Dermis blood vessel endothelial cell (primary cell): ENCODE data around the gene MTFR1L. TPM values are rescaled to one million over a fixed set of nuclear protein-coding genes. Genes with fewer than 3 reads are reported as not detected.

ENCODE experiments used
- DNase-seq: peaks from one replicate; pipeline ENCODE4 v3.0.0; 2010
- total RNA-seq: library from RNA; depleted of rRNA; stranded (reverse); fragments of >200 nt; gene quantifications from 2 replicates; pipeline ENCODE4 v1.2.3, GENCODE V29; 2014

The MTFR1L gene
- total RNA-seq, 1 donor from 2014 or later: 27.4 TPM

DNA sequence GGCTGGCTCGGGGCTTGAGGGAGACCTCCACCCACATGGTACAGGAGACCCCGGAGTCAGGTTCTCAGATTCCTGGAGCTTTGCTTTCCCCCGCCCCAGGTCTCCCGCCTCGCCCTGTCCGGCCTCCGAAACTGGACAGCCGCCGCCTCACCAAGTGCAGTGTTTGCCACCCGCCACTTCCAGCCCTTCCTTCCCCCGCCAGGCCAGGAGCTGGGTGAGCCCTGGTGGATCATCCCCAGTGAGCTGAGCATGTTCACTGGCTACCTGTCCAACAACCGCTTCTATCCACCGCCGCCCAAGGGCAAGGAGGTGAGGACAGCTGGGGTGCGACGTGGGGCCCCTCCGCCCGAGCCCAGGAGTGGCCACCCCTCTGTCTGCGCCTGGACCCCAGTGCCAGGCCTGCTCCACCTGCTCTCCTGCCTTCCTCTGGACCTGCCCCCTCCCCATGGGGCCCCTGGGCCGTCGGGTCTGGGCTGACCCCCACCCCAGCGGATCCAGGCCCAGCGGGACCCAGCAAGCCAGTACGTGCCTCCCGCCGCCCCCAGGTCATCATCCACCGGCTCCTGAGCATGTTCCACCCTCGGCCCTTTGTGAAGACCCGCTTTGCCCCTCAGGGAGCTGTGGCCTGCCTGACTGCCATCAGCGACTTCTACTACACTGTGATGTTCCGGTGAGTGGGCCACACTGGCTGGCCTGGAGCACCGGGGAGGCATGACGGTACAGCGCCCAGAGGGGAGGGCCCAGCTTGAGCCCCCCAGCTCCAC is 11.1 kb upstream of the MTFR1L start:
- no peak for DNase-seq

GRCh38 chr1:25809283-25809926 is 10.3 kb upstream of the MTFR1L start:
- no peak for DNase-seq

DNA sequence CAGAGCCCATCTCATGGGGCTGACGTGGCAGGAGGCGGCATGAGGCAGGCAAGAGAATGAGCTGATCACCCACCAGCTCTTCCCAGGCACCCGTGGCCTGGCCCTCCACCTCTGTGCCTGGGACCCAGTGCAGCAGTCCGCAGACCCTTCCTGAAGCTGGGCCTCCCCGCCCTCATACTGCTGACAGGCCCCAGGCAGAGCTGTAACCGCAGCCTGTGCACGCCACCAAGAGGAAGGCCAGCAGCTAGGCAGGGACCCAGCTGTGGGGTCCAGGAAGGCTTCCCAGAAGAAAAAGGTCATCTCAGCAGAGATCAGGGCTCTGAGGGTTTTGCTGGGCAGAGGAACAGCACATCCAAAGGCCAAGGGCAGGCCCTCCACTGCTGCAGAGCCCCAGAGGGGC is 9.8 kb upstream of the MTFR1L start:
- DNase-seq: no peak

DNA sequence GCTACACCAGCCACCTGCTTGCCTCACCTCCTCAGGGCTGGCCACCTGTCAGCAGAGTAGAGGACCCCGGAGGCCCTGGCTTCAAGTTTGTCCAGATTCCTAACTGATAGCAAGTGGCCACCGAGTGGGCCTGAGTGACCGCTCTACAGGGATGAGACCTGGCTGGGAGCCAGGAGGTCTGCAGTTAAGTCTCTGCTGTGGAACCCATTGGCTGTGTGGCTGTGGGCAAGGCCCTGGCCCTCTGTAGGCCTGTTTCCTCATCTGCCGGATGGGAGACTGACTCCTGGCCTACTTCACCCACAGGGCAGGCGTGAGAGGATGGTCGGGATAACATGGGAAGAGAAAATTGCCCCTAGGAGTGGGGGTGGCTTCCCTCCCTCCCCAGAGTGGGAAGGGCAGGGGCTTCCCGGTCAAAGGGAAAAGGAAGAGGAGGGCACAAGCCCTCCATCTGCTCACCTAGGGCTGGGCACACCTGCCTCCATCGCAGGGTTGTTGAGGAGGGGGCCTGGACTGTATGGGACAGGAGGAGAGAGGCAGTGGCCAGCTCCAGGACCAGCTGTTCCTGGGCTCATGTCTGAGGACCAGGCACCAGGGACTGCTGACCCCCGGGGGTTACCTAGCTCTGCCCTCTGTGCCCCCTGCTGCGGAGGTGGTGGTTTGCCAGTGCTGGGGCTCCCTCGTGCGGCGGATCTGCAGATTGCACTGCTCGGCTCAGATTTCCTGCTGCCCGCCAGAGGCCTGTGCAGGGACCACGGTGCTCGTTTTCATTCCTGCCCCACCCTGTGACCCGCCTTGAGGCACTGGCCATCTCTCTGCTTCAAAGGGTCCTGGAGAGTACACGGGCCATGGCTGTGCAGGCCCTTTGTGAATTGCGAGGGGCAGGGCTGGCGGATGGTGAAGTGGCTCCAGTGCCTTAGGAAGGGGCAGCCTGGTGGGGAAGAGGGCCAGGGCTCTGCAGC is 9.1 kb upstream of the MTFR1L start:
- peak; percentile 73 for DNase-seq

- no peak for DNase-seq
Observed at GRCh38 chr1:25811384-25812082, 8.2 kb upstream of the MTFR1L start.

DNA sequence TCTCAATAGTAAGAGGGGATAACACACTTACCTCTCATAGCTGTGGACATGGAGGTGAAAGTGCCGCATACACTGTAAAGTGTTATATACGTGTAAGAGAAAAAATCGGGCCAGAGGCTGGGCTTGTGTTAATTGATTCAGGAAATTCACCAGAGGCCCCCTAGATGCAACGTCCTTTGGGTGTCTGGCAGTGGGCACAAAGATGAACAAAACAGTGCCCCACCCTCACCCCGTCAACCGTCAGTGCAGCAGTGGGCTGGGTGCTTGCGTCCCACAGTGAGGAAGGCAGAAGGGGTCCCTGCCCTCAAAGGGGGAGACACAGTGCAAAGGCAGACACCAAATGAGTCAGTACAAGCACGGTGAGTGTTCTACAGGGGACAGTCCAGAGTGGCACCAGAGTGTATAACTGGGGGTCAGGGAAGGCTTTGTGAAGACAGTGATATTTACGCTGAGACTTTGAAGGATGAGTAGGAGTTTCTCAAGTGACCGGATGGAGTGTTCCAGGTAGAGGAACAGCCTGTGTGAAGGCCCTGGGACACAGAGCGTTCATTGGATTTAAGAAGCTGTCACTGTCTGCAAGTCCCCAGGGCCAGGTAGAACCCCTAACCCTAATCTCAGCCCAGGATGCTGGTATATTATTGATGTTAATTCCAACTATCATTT is 6.6 kb upstream of the MTFR1L start:
- no peak for DNase-seq

DNA sequence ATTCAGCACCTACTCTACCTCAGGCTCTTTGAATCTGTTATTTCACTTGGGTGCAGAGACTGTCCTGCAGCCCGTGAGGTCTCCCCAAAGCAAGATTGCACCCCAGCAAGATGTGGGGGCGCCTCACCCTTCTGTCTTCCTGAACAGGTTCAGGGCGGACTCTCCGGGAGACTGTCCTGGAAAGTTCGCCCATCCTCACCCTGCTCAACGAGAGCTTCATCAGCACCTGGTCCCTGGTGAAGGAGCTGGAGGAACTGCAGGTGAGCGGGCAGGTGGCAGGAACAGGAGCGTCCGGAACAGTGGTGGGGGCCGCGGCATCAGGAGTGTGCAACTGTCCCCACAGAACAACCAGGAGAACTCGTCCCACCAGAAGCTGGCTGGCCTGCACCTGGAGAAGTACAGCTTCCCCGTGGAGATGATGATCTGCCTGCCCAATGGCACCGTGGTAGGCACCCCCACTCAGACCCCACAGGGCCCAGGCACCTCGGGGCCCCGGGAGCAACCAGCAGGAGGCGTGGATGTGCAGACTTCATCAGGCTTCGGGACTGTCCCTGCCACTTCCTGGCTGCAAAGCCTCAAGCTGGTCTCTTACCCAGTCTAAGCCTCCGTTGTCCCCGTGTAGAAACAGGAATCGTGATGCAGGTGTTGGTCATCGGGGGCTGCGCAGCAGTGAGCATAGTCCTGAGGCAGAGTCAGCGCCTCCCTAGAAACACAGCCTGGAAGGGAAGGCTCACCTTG is 5.9 kb upstream of the MTFR1L start:
- DNase-seq: no peak

- no peak for DNase-seq
Observed at GRCh38 chr1:25814549-25815087, 5.1 kb upstream of the MTFR1L start.

- no peak for DNase-seq
Observed at GRCh38 chr1:25815208-25816111, 4.3 kb upstream of the MTFR1L start.

- DNase-seq: no peak
Observed at GRCh38 chr1:25816112-25816718, 3.5 kb upstream of the MTFR1L start.

- DNase-seq: peak; percentile 26
Observed at GRCh38 chr1:25817840-25818501, 1.8 kb upstream of the MTFR1L start.

- no peak for DNase-seq
Observed at GRCh38 chr1:25818569-25818968, 1.2 kb upstream of the MTFR1L start.

GRCh38 chr1:25820247-25821111 is 725 bp downstream of the MTFR1L start:
- DNase-seq: peak; percentile 64

- no peak for DNase-seq
Observed at GRCh38 chr1:25821112-25821476, 1.3 kb downstream of the MTFR1L start.

DNA sequence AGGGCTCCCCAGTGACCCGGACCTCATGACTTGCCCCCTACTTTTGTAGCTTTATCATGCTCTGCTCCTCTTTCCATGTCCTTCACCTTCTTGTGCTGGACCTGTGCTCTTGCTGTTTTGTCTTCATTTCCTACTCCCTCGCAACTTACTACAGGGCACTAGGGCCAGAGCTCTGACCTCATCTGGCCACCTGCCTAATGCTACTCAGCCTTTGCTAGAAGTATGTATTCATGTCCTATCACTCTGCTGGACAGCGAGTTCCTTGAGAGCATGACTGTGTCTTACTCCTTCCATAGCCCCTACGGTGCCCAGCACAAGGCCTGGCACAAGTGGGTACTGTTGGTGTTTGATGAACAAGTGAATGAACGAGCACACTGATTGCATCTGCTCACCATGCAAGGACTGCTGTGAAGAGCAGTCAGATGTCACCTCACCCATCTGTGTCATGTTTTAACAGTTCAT is 1.9 kb downstream of the MTFR1L start:
- peak; percentile 49 for DNase-seq

DNA sequence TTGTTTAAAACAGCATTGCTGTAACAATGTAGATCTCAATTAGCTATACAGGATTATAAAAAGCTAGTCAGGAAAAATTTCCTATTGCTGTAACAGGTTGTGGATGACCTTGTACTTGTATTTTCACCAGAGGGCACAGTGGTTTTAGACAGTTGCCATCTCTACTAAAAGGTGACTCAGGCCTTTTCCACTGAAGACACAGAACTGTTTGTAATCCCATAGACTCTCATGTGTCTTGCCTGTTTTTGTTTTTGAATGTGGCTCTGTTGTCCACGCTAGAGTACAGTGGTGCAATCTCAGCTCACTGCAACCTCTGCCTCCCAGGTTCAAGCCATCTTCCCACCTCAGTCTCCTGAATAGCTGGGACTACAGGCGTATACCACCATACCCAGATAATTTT is 5.9 kb downstream of the MTFR1L start:
- no peak for DNase-seq

DNA sequence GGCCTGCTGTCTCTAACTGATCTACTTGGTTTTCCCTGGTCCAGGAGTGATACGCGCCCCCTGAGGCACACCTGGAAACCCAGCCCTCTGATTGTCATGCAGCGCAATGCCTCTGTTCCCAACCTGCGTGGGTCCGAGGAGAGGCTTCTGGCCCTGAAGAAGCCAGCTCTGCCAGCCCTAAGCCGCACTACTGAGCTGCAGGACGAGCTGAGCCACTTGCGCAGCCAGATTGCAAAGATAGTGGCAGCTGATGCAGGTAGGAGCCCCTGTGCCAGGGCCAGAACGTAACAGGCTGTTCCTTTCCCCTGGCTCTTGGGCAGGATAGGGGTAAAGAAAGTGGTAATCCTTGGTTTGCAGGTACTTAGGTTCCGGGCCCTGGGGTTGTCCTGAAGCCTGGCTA is 6.8 kb downstream of the MTFR1L start:
- no peak for DNase-seq

DNA sequence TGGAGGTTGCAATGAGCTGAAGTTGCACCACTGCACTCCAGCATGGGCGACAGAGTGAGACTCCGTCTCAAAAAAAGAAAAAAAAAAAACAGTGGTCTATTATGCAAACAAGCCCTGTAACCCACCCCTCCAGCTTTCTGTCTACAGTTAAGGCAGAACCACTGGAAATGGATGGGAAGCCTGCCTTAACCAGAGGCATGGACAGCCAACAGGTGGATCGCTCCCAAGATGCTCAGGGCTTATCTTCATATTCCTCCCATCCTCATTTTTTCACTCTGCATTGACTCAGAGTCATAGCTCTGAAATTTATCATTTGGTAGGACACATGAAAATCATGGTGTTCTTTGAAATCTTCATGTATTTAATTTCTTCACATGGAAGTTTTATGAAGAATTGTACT is 8.7 kb downstream of the MTFR1L start:
- DNase-seq: no peak
